Measurements from ENCODE around the gene C11orf98. TPM values are rescaled to one million over a fixed set of nuclear protein-coding genes. Genes with fewer than 3 reads are reported as not detected.

The C11orf98 gene
- total and polyA plus RNA-seq, 2 experiments from 2014 or later = 136 to 141 TPM

DNA sequence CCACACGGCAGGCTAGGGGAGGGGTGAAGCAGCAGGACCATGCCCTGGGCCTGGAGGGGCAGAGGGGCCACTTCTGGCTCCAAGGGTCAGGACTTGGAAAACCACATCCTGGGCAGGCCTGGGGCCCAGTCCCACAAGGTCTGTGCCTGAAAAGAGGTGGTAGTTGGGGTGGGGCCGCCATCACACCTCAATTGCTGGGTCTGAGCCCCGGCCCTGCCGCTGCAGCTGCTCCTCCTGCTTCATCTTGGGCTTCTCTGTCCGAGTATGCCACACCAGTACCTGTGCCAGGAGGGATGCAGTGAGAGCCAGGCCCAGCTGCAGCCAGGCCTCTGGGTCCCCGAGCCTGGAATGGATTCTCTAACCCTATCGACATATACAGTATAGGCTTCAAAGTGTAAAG, 49.5 kb downstream of the C11orf98 start:
- Histone ChIP-seq H3K4me1 (ENCODE audit: low read depth) (no peaks in the 10 kb centered on the region), H3K27me3 (no peaks in the 10 kb centered on the region), H3K9me3 (ENCODE audit: low read depth) (no peaks in the 10 kb centered on the region), H3K27ac (no peak overlapping the region), H3K36me3 (no peaks in the 10 kb centered on the region), H3K4me3 (no peak overlapping the region)
- no peak for DNase-seq (ENCODE audit: low read depth in 1 of 2, low spot score in 1 of 2)
- TF ChIP-seq, protein P1, sequence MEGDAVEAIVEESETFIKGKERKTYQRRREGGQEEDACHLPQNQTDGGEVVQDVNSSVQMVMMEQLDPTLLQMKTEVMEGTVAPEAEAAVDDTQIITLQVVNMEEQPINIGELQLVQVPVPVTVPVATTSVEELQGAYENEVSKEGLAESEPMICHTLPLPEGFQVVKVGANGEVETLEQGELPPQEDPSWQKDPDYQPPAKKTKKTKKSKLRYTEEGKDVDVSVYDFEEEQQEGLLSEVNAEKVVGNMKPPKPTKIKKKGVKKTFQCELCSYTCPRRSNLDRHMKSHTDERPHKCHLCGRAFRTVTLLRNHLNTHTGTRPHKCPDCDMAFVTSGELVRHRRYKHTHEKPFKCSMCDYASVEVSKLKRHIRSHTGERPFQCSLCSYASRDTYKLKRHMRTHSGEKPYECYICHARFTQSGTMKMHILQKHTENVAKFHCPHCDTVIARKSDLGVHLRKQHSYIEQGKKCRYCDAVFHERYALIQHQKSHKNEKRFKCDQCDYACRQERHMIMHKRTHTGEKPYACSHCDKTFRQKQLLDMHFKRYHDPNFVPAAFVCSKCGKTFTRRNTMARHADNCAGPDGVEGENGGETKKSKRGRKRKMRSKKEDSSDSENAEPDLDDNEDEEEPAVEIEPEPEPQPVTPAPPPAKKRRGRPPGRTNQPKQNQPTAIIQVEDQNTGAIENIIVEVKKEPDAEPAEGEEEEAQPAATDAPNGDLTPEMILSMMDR (IDR thresholded peaks at IDR 0.05; ENCODE audit: low read depth, low read length) = no peak

DNA sequence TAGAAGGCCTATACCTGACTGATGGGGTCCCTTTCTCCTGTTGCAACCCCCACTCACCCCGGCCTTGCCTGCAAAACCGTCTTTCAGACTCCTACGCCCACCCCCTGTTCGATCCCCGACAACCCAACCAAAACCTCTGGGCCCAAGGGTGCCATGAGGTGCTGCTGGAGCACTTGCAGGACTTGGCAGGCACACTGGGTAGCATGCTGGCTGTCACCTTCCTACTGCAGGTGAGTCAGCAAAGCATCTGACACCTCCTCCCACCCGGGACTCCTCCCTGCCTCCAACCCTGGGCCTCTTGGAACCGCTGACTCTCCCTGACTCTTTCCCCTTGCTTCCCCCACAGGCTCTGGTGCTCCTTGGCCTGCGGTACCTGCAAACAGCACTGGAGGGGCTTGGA, 50.7 kb downstream of the C11orf98 start:
- TF ChIP-seq, protein P1 (IDR thresholded peaks at IDR 0.05; ENCODE audit: low read depth, low read length) = no peak
- Histone ChIP-seq H3K27ac (peak overlapping the region; percentile 76), H3K4me1 (ENCODE audit: low read depth) (no peaks in the 10 kb centered on the region), H3K4me3 (no peak overlapping the region), H3K27me3 (no peaks in the 10 kb centered on the region), H3K36me3 (no peaks in the 10 kb centered on the region), H3K9me3 (ENCODE audit: low read depth) (no peaks in the 10 kb centered on the region)
- no peak for DNase-seq (ENCODE audit: low read depth in 1 of 2, low spot score in 1 of 2)

DNA sequence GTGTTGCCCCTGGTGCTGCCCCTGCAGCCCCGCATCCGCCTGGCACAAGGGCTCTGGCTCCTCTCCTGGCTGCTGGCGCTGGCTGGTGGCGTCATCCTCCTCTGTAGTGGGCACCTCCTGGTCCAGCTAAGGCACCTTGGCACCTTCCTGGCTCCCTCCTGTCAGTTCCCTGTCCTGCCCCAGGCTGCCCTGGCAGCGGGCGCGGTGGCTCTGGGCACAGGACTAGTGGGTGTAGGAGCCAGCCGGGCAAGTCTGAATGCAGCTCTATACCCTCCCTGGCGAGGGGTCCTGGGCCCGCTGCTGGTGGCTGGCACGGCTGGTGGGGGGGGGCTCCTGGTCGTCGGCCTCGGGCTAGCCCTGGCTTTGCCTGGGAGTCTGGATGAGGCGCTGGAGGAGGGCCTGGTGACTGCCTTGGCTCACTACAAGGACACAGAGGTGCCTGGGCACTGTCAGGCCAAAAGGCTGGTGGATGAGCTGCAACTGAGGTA, 51.7 kb downstream of the C11orf98 start:
- no peaks in the 10 kb centered on the region for H3K36me3 ChIP-seq
- no peaks in the 10 kb centered on the region for H3K4me1 ChIP-seq (ENCODE audit: low read depth)
- TF ChIP-seq, protein P1 (IDR thresholded peaks at IDR 0.05; ENCODE audit: low read depth, low read length) = no peak
- no peak overlapping the region for H3K4me3 ChIP-seq
- no peaks in the 10 kb centered on the region for H3K9me3 ChIP-seq (ENCODE audit: low read depth)
- no peak for DNase-seq (ENCODE audit: low read depth in 1 of 2, low spot score in 1 of 2)
- peak overlapping the region; percentile 76 for H3K27ac ChIP-seq
- no peaks in the 10 kb centered on the region for H3K27me3 ChIP-seq

Other genes starting within 250 kb of the C11orf98 start
- gene SCGB1A1, start 246.2 kb downstream of the C11orf98 start, total RNA-seq = not detected in 2 replicates
- not detected in 2 replicates for gene SCGB1A1, start 246.2 kb downstream of the C11orf98 start, polyA plus RNA-seq
- gene AHNAK, start 118.4 kb downstream of the C11orf98 start, total RNA-seq = 50.1 and 77.1 TPM in 2 replicates
- gene AHNAK, start 118.4 kb downstream of the C11orf98 start, polyA plus RNA-seq = 10.9 and 13.4 TPM in 2 replicates
- 1,990 and 2,091 TPM in 2 replicates for gene EEF1G, start 91.3 kb downstream of the C11orf98 start, total RNA-seq
- gene EEF1G, start 91.3 kb downstream of the C11orf98 start, polyA plus RNA-seq = 769 and 853 TPM in 2 replicates
- 14.9 and 29.1 TPM in 2 replicates for gene TUT1, start 73.7 kb downstream of the C11orf98 start, total RNA-seq
- 18.7 and 32.1 TPM in 2 replicates for gene TUT1, start 73.7 kb downstream of the C11orf98 start, polyA plus RNA-seq
- 101 and 108 TPM in 2 replicates for gene MTA2, start 63.3 kb downstream of the C11orf98 start, total RNA-seq
- gene MTA2, start 63.3 kb downstream of the C11orf98 start, polyA plus RNA-seq = 22.9 and 31.9 TPM in 2 replicates
- 21.1 and 42.8 TPM in 2 replicates for gene EML3, start 52.4 kb downstream of the C11orf98 start, total RNA-seq
- 32.0 and 38.4 TPM in 2 replicates for gene EML3, start 52.4 kb downstream of the C11orf98 start, polyA plus RNA-seq
- 3.3 and 3.5 TPM in 2 replicates for gene ROM1, start 52.0 kb downstream of the C11orf98 start, total RNA-seq
- gene ROM1, start 52.0 kb downstream of the C11orf98 start, polyA plus RNA-seq = 6.9 and 7.9 TPM in 2 replicates
- 46.4 and 52.0 TPM in 2 replicates for gene B3GAT3, start 43.2 kb downstream of the C11orf98 start, total RNA-seq
- gene B3GAT3, start 43.2 kb downstream of the C11orf98 start, polyA plus RNA-seq = 53.0 and 64.9 TPM in 2 replicates
- gene GANAB, start 18.6 kb downstream of the C11orf98 start, total RNA-seq = 110 TPM in 2 replicates
- gene GANAB, start 18.6 kb downstream of the C11orf98 start, polyA plus RNA-seq = 143 and 151 TPM in 2 replicates
- gene INTS5, start 11.9 kb downstream of the C11orf98 start, total RNA-seq = 33.9 and 36.3 TPM in 2 replicates
- gene INTS5, start 11.9 kb downstream of the C11orf98 start, polyA plus RNA-seq = 32.2 and 40.1 TPM in 2 replicates
- gene CSKMT, start 102 bp upstream of the C11orf98 start, total RNA-seq = 3.8 and 11.0 TPM in 2 replicates
- gene CSKMT, start 102 bp upstream of the C11orf98 start, polyA plus RNA-seq = 14.1 and 25.1 TPM in 2 replicates
- gene UQCC3, start 6.5 kb upstream of the C11orf98 start, total RNA-seq = 13.0 and 18.8 TPM in 2 replicates
- 32.3 and 33.5 TPM in 2 replicates for gene UQCC3, start 6.5 kb upstream of the C11orf98 start, polyA plus RNA-seq
- gene LBHD1, start 7.1 kb upstream of the C11orf98 start, total RNA-seq = 11.1 and 11.6 TPM in 2 replicates
- 10.1 and 11.7 TPM in 2 replicates for gene LBHD1, start 7.1 kb upstream of the C11orf98 start, polyA plus RNA-seq
- gene UBXN1, start 13.9 kb upstream of the C11orf98 start, total RNA-seq = 235 and 302 TPM in 2 replicates
- gene UBXN1, start 13.9 kb upstream of the C11orf98 start, polyA plus RNA-seq = 109 and 111 TPM in 2 replicates
- 0.81 and 1.9 TPM in 2 replicates for gene LRRN4CL, start 24.3 kb upstream of the C11orf98 start, total RNA-seq
- 0.24 TPM in 1 of 2 replicates, not detected in the other for gene LRRN4CL, start 24.3 kb upstream of the C11orf98 start, polyA plus RNA-seq
- 70.3 and 73.8 TPM in 2 replicates for gene BSCL2, start 42.2 kb upstream of the C11orf98 start, total RNA-seq
- gene BSCL2, start 42.2 kb upstream of the C11orf98 start, polyA plus RNA-seq = 73.7 and 79.2 TPM in 2 replicates
- gene GNG3, start 42.5 kb upstream of the C11orf98 start, total RNA-seq = 0.67 TPM in 1 of 2 replicates, not detected in the other
- 2.6 and 3.0 TPM in 2 replicates for gene GNG3, start 42.5 kb upstream of the C11orf98 start, polyA plus RNA-seq
- 13.7 and 20.0 TPM in 2 replicates for gene HNRNPUL2, start 62.2 kb upstream of the C11orf98 start, total RNA-seq
- gene HNRNPUL2, start 62.2 kb upstream of the C11orf98 start, polyA plus RNA-seq = 2.9 and 3.2 TPM in 2 replicates
- gene TTC9C, start 63.3 kb upstream of the C11orf98 start, total RNA-seq = 36.3 and 37.3 TPM in 2 replicates
- 39.0 and 45.1 TPM in 2 replicates for gene TTC9C, start 63.3 kb upstream of the C11orf98 start, polyA plus RNA-seq
- 12.5 and 14.3 TPM in 2 replicates for gene ZBTB3, start 89.0 kb upstream of the C11orf98 start, total RNA-seq
- 10.4 and 10.8 TPM in 2 replicates for gene ZBTB3, start 89.0 kb upstream of the C11orf98 start, polyA plus RNA-seq
- gene POLR2G, start 96.4 kb upstream of the C11orf98 start, total RNA-seq = 67.2 and 101 TPM in 2 replicates
- 195 and 219 TPM in 2 replicates for gene POLR2G, start 96.4 kb upstream of the C11orf98 start, polyA plus RNA-seq
- gene TAF6L, start 106.2 kb upstream of the C11orf98 start, total RNA-seq = 33.1 and 38.8 TPM in 2 replicates
- 46.3 and 56.3 TPM in 2 replicates for gene TAF6L, start 106.2 kb upstream of the C11orf98 start, polyA plus RNA-seq
- gene TMEM179B, start 122.2 kb upstream of the C11orf98 start, total RNA-seq = 34.2 and 55.2 TPM in 2 replicates
- gene TMEM179B, start 122.2 kb upstream of the C11orf98 start, polyA plus RNA-seq = 78.6 and 81.8 TPM in 2 replicates
- 87.1 and 88.9 TPM in 2 replicates for gene TMEM223, start 126.8 kb upstream of the C11orf98 start, total RNA-seq
- 92.4 and 102 TPM in 2 replicates for gene TMEM223, start 126.8 kb upstream of the C11orf98 start, polyA plus RNA-seq
- 52.8 and 60.7 TPM in 2 replicates for gene NXF1, start 140.2 kb upstream of the C11orf98 start, total RNA-seq
- 96.7 and 127 TPM in 2 replicates for gene NXF1, start 140.2 kb upstream of the C11orf98 start, polyA plus RNA-seq
- 38.5 and 45.2 TPM in 2 replicates for gene STX5, start 166.8 kb upstream of the C11orf98 start, total RNA-seq
- 49.4 and 53.6 TPM in 2 replicates for gene STX5, start 166.8 kb upstream of the C11orf98 start, polyA plus RNA-seq
- not detected in 2 replicates for gene TEX54, start 167.6 kb upstream of the C11orf98 start, total RNA-seq
- 3.0 and 4.8 TPM in 2 replicates for gene TEX54, start 167.6 kb upstream of the C11orf98 start, polyA plus RNA-seq
- gene WDR74, start 174.4 kb upstream of the C11orf98 start, total RNA-seq = 47.4 and 63.3 TPM in 2 replicates
- 42.1 and 52.8 TPM in 2 replicates for gene WDR74, start 174.4 kb upstream of the C11orf98 start, polyA plus RNA-seq
- gene SLC3A2, start 215.7 kb upstream of the C11orf98 start, total RNA-seq = 71.8 and 79.2 TPM in 2 replicates
- gene SLC3A2, start 215.7 kb upstream of the C11orf98 start, polyA plus RNA-seq = 93.8 and 100 TPM in 2 replicates

Data from cardiac muscle cell (in vitro differentiated cells and primary cell).